Activated CD4-positive, alpha-beta T cell treated with anti-CD3 and anti-CD28 coated beads, Interleukin-2, amount 50 U/mL, for 16 hours (primary cell): ENCODE results near the gene HLA-DMB.

Experiments used
- DNase-seq: peaks from one replicate; pipeline ENCODE4 v3.0.0-alpha.2; 2020

Gene HLA-DMB

GRCh38 chr6:32971581-32972352 is 30.9 kb upstream of the HLA-DMB start:
- DNase-seq = peak; percentile 100

- DNase-seq = no peak
Measured at GRCh38 chr6:32971242-32971580, 30.4 kb upstream of the HLA-DMB start.

GRCh38 chr6:32970413-32971241 is 29.8 kb upstream of the HLA-DMB start:
- DNase-seq = peak; percentile 91

GRCh38 chr6:32969685-32970412 is 29.0 kb upstream of the HLA-DMB start:
- peak; percentile 84 for DNase-seq

- DNase-seq = peak; percentile 81
Measured at GRCh38 chr6:32968867-32969684, 28.2 kb upstream of the HLA-DMB start.

GRCh38 chr6:32968093-32968866 is 27.5 kb upstream of the HLA-DMB start, which contains the start of gene BRD2:
Gene BRD2 (plus strand): TSS chr6:32968594. CDS start chr6:32972899, 4,305 bp downstream.
- DNase-seq = peak; percentile 99

GRCh38 chr6:32967151-32968091 is 26.6 kb upstream of the HLA-DMB start:
- peak; percentile 62 for DNase-seq

GRCh38 chr6:32964776-32965175 is 23.9 kb upstream of the HLA-DMB start:
- no peak for DNase-seq

GRCh38 chr6:32963866-32964265 is 23.0 kb upstream of the HLA-DMB start:
- DNase-seq = no peak

- no peak for DNase-seq
Measured at GRCh38 chr6:32962213-32962826, 21.5 kb upstream of the HLA-DMB start.

GRCh38 chr6:32960563-32960962 is 19.7 kb upstream of the HLA-DMB start:
- no peak for DNase-seq

GRCh38 chr6:32956176-32956575 is 15.3 kb upstream of the HLA-DMB start:
- no peak for DNase-seq

GRCh38 chr6:32954986-32955802 is 14.4 kb upstream of the HLA-DMB start:
- DNase-seq = peak; percentile 57

- no peak for DNase-seq
Measured at GRCh38 chr6:32954267-32954666, 13.4 kb upstream of the HLA-DMB start.

GRCh38 chr6:32953775-32954174 is 12.9 kb upstream of the HLA-DMB start:
- no peak for DNase-seq

- peak; percentile 95 for DNase-seq
Measured at GRCh38 chr6:32952817-32953739, 12.2 kb upstream of the HLA-DMB start, which contains the start of gene HLA-DMA. Gene HLA-DMA (minus strand): TSS chr6:32953097. CDS start chr6:32953036, 61 bp downstream.

- DNase-seq = no peak
Measured at GRCh38 chr6:32950449-32950848, 9.6 kb upstream of the HLA-DMB start.

- DNase-seq = no peak
Measured at GRCh38 chr6:32950010-32950409, 9.2 kb upstream of the HLA-DMB start.
